Fibroblast of gingiva (primary cell): Measurements from ENCODE around the gene ARHGEF9.
A peak's percentile ranks its signal among the peaks of the same experiment; 100 is the strongest.
"Not testable (repeated sequence)": the region's sequence is repeated elsewhere in the genome, so short reads cannot be mapped to it uniquely, and the experiment has no call there.

Source experiments
- DNase-seq: peaks from one replicate; pipeline ENCODE4 v3.0.0-alpha.2; 2011; ENCODE audit warnings: low read depth

The ARHGEF9 gene

GRCh38 chrX:63657821-63658220 lies 127.2 kb downstream of the ARHGEF9 start:
- peak; percentile 56 for DNase-seq

DNA sequence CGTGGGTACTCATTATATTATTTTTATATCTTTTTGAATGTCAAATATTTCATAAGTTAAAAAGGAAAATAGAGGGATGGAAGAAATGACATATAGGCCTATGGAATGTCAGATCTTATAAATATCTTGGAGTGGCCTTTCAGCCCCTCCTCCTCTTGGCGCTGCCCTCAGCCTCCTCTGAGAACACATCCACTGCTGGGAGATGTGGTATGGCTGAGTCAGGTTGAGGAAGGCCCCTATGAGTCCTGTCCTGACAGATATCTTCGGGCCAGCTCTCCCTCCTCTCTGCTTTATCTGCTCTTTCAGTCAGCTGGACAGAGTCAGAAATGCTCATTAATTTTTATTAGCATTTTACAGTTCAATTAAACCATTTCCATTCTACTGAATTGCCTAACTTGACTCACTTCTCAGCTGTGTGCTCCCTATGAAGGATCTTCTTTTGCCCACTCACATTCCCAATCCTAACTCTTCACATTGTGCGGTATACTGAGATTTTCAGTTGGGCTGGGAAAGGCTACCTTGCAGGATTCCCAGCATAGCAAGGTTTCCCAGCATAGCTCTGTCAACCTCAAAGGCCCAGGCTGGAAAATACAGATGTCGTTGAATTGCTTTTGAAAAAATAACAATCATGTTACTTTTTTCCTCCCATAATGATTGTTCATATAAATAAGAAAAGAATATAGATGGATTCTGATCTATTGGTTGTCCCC lies 128.0 kb downstream of the ARHGEF9 start:
- DNase-seq = peak; percentile 13

DNA sequence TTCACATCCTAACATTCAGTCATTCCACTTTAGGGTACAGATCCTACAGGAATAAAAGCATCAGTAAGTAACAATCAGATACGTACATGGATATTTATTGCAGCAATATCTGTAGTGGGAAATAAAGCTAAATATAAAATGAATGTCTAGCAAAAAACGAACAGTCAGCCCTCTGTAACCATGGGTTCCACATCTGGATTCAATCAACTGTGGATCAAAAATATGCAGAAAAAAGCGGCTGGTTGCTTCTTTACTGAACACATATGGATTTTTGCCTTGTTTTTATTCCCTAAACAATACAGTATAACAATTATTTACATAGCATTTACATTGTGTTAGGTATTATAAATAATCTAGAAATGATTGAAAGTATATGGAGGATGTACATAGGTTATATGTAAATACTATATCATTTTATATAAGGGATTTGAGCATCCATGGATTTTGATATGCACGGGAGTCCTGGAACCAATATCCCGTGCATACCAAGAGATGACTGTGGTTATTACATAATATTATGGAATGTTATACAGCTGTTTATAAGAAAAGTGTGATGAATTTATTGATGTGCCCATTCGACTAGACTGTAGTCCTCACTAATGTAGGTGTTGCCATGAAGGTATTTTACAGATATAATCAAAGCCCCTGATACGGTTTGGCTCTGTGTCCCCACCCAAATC lies 132.8 kb downstream of the ARHGEF9 start:
- peak; percentile 55 for DNase-seq

DNA sequence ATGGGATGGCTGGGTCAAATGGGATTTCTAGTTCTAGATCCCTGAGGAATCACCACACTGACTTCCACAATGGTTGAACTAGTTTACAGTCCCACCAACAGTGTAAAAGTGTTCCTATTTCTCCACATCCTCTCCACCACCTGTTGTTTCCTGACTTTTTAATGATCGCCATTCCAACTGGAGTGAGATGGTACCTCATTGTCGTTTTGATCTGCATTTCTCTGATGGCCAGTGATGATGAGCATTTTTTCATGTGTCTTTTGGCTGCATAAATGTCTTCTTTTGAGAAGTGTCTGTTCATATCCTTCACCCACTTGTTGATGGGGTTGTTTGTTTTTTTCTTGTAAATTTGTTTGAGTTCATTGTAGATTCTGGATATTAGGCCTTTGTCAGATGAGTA lies 139.3 kb downstream of the ARHGEF9 start:
- DNase-seq = not testable (repeated sequence)

DNA sequence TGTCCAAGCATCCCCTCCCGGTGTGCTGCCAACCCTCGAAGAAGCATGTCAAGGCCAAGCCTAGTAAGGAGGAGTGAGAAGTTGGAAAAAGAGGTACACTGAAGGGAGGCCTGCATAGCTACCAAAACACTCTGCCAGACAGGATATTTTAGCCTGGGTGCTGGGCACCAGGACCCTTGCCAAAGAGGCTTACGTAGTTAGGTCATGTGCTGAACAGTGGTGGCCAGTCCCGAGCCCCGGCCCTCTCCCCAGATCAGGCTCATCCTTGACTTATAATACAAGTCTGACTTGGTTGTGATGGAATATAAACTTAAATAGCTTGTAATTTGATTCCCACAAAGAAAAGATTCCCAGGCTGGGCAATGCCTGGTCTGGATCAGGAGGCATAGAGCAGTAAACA lies 149.3 kb downstream of the ARHGEF9 start:
- no peak for DNase-seq

DNA sequence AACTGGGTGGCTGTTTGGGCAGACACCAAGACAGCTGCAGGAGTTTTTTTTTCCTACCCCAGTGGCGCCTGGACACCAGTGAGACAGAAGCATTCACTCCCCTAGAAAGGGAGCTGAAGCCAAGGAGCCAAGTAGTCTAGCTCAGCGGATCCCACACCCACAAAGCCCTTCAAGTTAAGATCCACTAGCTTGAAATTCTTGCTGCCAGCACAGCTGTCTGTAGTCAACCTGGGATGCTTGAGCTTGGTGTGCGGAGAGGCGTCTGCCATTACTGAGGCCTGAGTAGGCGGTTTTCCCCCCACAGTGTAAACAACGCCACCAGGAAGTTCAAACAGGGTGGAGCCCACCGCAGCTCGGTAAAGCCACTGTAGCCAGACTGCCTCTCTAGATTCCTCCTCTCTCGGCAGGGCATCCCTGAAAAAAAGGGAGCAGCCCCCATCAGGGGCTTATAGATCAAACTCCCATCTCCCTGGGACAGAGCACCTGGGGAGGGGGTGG lies 171.4 kb downstream of the ARHGEF9 start:
- no peak for DNase-seq

- no peak for DNase-seq
These were observed 199.1 kb downstream of the ARHGEF9 start for GRCh38 chrX:63585936-63586335.
